Ovary (tissue), 3 donors: ENCODE data around the gene PLK5.

Experiments used
- CTCF ChIP-seq, 3 donors: fragments of 450-650 bp in 2 of 3; fragments of 200-600 bp in 1 of 3; IDR thresholded peaks; one replicate each; pipeline versions ENCODE4 v1.5.1 to v1.8.0; 2016 to 2022; ENCODE audit warnings: antibody characterized with exemption in 3 of 3, mild to moderate bottlenecking in 1 of 3
- POLR2A ChIP-seq: fragments of 450-650 bp; IDR thresholded peaks from one replicate; pipeline ENCODE4 v1.6.1; 2017; ENCODE audit warnings: antibody characterized with exemption, mild to moderate bottlenecking, moderate library complexity
- donor health status: DM: no; HTN: no; CAD: no.

- TF ChIP-seq CTCF (IDR thresholded peaks at IDR 0.05) = no peak
- TF ChIP-seq POLR2A = no peak
These were observed 39.4 kb downstream of the PLK5 start for GRCh38 chr19:1563251-1563650.
